Body of pancreas (tissue), 4 donors: ENCODE measurements around the gene FALEC. TPM values are rescaled to one million over a fixed set of nuclear protein-coding genes. Genes with fewer than 3 reads are reported as not detected.

Experiments
- ATAC-seq: fragments of 150-250 bp; one replicate; pipeline ENCODE4 v1.9.1; 2016
- DNase-seq, 4 donors: peaks; one replicate each; pipeline ENCODE4 v3.0.0-alpha.2; 2019
- H3K27ac ChIP-seq, 4 donors: fragments of 200-600 bp; sonication (generic); 1 replicate in 3 of 4; 2 replicates in 1 of 4; pipeline versions ENCODE4 v1.5.1 to v1.6.1; 2016 to 2019; ENCODE audit warnings: mild to moderate bottlenecking in 1 of 4, mixed read lengths in 1 of 4, moderate library complexity in 1 of 4
- H3K27me3 ChIP-seq, 2 donors: fragments of 200-600 bp; sonication (generic); one replicate each; pipeline ENCODE4 v1.6.0; 2016; ENCODE audit warnings: mild to moderate bottlenecking in 1 of 2
- H3K36me3 ChIP-seq, 2 donors: fragments of 200-600 bp; sonication (generic); replicated peaks in 1 of 2; 2 replicates each; pipeline ENCODE4 v1.5.1; 2016; ENCODE audit warnings: low read depth in 2 of 2; ENCODE audit not compliant: insufficient read depth in 1 of 2
- H3K4me1 ChIP-seq: fragments of 200-600 bp; sonication (generic); one replicate; pipeline ENCODE4 v1.6.0; 2016
- H3K4me3 ChIP-seq, 2 donors: fragments of 200-600 bp; sonication (generic); 1 replicate in 1 of 2; 2 replicates in 1 of 2; pipeline ENCODE4 v1.5.1; 2016 to 2019
- H3K9me3 ChIP-seq, 3 donors: fragments of 200-600 bp; sonication (generic); 1 replicate in 2 of 3; 2 replicates in 1 of 3; pipeline ENCODE4 v1.5.1; 2016
- POLR2A ChIP-seq, 3 donors: fragments of 450-650 bp; IDR thresholded peaks; one replicate each; pipeline ENCODE4 v1.6.1; 2016; ENCODE audit warnings: antibody characterized with exemption in 3 of 3, mild to moderate bottlenecking in 2 of 3
- WGBS, 2 donors: methylation state at CpG; one replicate each; pipeline ENCODE4 v1.1.5; 2017; 5-methylcytosine and 5-hydroxymethylcytosine counted together
- intact Hi-C: fragments of 100-400 bp; cut with DNase I; formaldehyde crosslinking; loops from one replicate; pipeline ENCODE4 v1.15.1; 2023
- total RNA-seq, 2 donors: library from RNA; depleted of rRNA; stranded (reverse); fragments of >200 nt; gene quantifications; one replicate each; pipeline ENCODE4 v1.1.0, GENCODE V29; 2016
- TF ChIP-seq, protein P1 (sequence below), 7 experiments: fragments of 450-650 bp in 4 of 7; fragments of 200-600 bp in 3 of 7; sonication (generic) in 3 of 7; IDR thresholded peaks; one replicate each; pipeline ENCODE4 v1.5.1; 2016 to 2019; ENCODE audit warnings: antibody characterized with exemption in 7 of 7

FALEC gene
- total RNA-seq, 2 donors from 2014 or later, result not detected

DNA sequence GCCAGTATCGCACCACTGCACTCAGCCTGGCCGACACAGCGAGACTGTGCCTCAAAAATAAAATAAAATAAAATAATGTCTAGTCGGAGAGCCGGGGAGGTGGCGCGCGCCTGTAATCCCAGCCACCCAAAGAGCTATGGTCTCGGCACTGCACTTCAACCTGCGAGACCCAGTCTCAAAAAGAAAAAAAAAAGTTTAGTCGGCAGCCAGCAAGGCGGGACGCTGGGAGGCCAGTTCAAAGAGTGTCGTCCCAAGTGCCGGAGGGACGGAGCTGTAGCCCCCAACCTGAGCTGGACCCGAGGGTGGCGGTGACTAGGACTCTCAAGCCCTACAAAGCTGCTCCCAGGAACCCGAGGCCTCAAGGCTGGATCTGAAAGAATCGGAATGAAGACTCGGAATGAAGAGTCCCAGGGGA is 632 bp upstream of the FALEC start:
- no peak for TF ChIP-seq POLR2A (IDR thresholded peaks at IDR 0.05)
- TF ChIP-seq, protein P1, sequence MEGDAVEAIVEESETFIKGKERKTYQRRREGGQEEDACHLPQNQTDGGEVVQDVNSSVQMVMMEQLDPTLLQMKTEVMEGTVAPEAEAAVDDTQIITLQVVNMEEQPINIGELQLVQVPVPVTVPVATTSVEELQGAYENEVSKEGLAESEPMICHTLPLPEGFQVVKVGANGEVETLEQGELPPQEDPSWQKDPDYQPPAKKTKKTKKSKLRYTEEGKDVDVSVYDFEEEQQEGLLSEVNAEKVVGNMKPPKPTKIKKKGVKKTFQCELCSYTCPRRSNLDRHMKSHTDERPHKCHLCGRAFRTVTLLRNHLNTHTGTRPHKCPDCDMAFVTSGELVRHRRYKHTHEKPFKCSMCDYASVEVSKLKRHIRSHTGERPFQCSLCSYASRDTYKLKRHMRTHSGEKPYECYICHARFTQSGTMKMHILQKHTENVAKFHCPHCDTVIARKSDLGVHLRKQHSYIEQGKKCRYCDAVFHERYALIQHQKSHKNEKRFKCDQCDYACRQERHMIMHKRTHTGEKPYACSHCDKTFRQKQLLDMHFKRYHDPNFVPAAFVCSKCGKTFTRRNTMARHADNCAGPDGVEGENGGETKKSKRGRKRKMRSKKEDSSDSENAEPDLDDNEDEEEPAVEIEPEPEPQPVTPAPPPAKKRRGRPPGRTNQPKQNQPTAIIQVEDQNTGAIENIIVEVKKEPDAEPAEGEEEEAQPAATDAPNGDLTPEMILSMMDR (IDR thresholded peaks at IDR 0.05), result no peak
- H3K27me3 ChIP-seq, result no peaks in the 10 kb centered on the region
- H3K9me3 ChIP-seq, result no peaks in the 10 kb centered on the region
- DNase-seq (no peak), ATAC-seq (no peak)
- H3K36me3 ChIP-seq, result no peaks in the 10 kb centered on the region
- whole genome bisulfite sequencing, 2 donors, result 20 to 41% methylated on average over 16 to 21 of the region's 21 CpGs
- H3K27ac ChIP-seq, result peak overlapping the region; percentile 79 to 84 (median 82)
- H3K4me3 ChIP-seq, result peak overlapping the region; percentile 24 to 28
- intact Hi-C loops, result no loop called here
- H3K4me1 ChIP-seq, result peaks cover 33% of the 10 kb centered on the region

DNA sequence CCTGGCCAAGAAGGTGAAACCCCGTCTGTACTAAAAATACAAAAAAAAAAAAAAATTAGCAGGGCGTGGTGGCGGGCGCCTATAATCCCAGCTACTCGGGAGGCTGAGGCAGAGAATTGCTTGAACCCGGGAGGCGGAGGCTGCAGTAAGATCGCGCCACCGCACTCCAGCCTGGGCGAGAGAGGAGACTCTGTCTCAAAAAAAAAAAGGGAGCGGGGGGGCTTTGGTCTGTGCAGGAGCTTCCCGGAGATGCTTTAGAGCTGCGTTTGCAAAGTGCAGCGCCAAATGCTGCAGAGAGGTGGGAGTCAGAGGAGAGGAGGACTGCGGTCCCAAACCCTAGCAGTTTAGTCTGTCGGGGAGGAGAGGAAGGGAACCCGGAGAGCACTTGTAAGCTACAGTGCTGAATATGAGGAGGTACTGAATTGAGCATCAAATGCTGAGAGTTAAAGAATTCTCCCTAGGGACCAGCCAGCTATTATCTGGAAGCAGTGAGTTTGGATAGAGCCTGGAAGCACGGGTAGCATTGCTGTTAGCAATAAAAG is 569 bp downstream of the FALEC start:
- ATAC-seq (no peak), DNase-seq (no peak)
- Histone ChIP-seq H3K4me1 (peaks cover 33% of the 10 kb centered on the region), H3K4me3 (peak overlapping the region; percentile 24 to 28), H3K27ac (peak overlapping the region in 3 of 4 donors; percentile 79 to 84 (median 83)), H3K9me3 (no peaks in the 10 kb centered on the region), H3K36me3 (no peaks in the 10 kb centered on the region), H3K27me3 (no peaks in the 10 kb centered on the region)
- WGBS, 2 donors, result 2 to 6% methylated on average over 19 of the region's 19 CpGs
- intact Hi-C loops, result no loop called here
- TF ChIP-seq, protein P1 (IDR thresholded peaks at IDR 0.05), result peak in 1 of 7 experiments; percentile 16
- TF ChIP-seq POLR2A (IDR thresholded peaks at IDR 0.05), result no peak

- Histone ChIP-seq H3K27ac (peak overlapping the region in 1 of 4 donors; percentile 83), H3K9me3 (no peaks in the 10 kb centered on the region), H3K4me1 (peaks cover 29% of the 10 kb centered on the region), H3K27me3 (no peaks in the 10 kb centered on the region), H3K4me3 (no peak overlapping the region), H3K36me3 (no peaks in the 10 kb centered on the region)
- TF ChIP-seq POLR2A (IDR thresholded peaks at IDR 0.05), result no peak
- TF ChIP-seq, protein P1 (IDR thresholded peaks at IDR 0.05), result peak in 1 of 7 experiments; percentile 8
- ATAC-seq, result no peak
- DNase-seq, result no peak
- WGBS, 2 donors, result 37 to 38% methylated on average over 4 of the region's 4 CpGs
- intact Hi-C loops, result no loop called here
Observed at GRCh38 chr1:150516616-150517015, 1.1 kb downstream of the FALEC start.

GRCh38 chr1:150521196-150521968 is 5.8 kb downstream of the FALEC start:
- WGBS, 2 donors, result 61 to 63% methylated on average over 1 of the region's 1 CpG
- Histone ChIP-seq H3K36me3 (no peaks in the 10 kb centered on the region), H3K27ac (no peak overlapping the region), H3K4me3 (no peak overlapping the region), H3K4me1 (peaks cover 9% of the 10 kb centered on the region), H3K27me3 (no peaks in the 10 kb centered on the region), H3K9me3 (no peaks in the 10 kb centered on the region)
- ATAC-seq, result no peak
- TF ChIP-seq, protein P1 (IDR thresholded peaks at IDR 0.05), result no peak
- TF ChIP-seq POLR2A (IDR thresholded peaks at IDR 0.05), result no peak
- DNase-seq, result no peak
- intact Hi-C loops, result no loop called here
